ENCODE results near the gene TTF1. TPM values are rescaled to one million over a fixed set of nuclear protein-coding genes. Genes with fewer than 3 reads are reported as not detected.

TTF1 gene
- total RNA-seq, 4 donors from 2014 or later = 5.6 to 16.5 (median 10.3) TPM

DNA sequence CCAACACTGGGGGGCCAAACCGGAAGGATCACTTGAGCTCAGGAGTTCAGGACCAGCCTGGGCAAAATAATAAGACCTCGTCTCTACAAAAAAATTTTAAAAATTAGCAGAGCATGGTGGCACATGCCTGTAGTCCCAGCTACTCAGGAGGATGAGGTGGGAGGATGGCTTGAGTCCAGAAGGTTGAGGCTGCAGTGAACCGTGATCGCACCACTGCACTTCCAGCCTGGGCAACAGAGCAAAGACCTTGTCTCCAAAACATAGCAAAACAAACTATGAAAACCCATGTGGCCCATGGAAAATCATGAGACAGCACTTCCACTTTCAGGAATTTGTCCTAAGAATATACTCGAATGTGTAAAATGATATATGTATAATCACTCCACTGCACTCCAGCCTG, 58.0 kb downstream of the TTF1 start:
- H3K4me1 ChIP-seq = peaks cover 2 to 3% of the 10 kb centered on the region in 2 donors
- intact Hi-C loops (cut with DNase I; ENCODE audit: low total_unique reads) = no loop called here
- DNase-seq = no peak
- no peaks in the 10 kb centered on the region for H3K36me3 ChIP-seq
- H3K27ac ChIP-seq = no peak overlapping the region
- no peak for TF ChIP-seq POLR2A (IDR thresholded peaks at IDR 0.05)
- TF ChIP-seq, protein P1, sequence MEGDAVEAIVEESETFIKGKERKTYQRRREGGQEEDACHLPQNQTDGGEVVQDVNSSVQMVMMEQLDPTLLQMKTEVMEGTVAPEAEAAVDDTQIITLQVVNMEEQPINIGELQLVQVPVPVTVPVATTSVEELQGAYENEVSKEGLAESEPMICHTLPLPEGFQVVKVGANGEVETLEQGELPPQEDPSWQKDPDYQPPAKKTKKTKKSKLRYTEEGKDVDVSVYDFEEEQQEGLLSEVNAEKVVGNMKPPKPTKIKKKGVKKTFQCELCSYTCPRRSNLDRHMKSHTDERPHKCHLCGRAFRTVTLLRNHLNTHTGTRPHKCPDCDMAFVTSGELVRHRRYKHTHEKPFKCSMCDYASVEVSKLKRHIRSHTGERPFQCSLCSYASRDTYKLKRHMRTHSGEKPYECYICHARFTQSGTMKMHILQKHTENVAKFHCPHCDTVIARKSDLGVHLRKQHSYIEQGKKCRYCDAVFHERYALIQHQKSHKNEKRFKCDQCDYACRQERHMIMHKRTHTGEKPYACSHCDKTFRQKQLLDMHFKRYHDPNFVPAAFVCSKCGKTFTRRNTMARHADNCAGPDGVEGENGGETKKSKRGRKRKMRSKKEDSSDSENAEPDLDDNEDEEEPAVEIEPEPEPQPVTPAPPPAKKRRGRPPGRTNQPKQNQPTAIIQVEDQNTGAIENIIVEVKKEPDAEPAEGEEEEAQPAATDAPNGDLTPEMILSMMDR (IDR thresholded peaks at IDR 0.05) = no peak
- H3K27me3 ChIP-seq = no peaks in the 10 kb centered on the region
- no peaks in the 10 kb centered on the region for H3K9me3 ChIP-seq
- no peak overlapping the region for H3K4me3 ChIP-seq

DNA sequence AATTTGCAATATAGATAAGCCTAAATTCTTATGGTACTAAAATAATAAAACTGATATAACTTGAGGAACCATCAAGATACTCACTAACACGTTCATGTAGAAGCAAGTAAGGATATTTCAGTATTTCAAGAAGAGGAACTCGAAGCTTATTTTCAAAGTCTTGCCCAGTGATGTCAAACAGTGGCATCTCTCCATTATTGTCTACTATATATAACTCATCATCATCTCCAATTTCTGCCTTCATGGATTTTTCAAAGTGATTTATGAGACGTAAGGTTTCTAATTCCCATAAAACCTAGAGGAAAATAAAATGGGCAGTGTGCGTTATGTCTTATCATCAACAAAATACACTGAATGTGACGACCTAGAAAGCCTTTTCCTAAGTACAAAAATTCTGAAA, 60.5 kb downstream of the TTF1 start:
- H3K36me3 ChIP-seq = no peaks in the 10 kb centered on the region
- intact Hi-C loops (cut with DNase I; ENCODE audit: low total_unique reads) = no loop called here

DNA sequence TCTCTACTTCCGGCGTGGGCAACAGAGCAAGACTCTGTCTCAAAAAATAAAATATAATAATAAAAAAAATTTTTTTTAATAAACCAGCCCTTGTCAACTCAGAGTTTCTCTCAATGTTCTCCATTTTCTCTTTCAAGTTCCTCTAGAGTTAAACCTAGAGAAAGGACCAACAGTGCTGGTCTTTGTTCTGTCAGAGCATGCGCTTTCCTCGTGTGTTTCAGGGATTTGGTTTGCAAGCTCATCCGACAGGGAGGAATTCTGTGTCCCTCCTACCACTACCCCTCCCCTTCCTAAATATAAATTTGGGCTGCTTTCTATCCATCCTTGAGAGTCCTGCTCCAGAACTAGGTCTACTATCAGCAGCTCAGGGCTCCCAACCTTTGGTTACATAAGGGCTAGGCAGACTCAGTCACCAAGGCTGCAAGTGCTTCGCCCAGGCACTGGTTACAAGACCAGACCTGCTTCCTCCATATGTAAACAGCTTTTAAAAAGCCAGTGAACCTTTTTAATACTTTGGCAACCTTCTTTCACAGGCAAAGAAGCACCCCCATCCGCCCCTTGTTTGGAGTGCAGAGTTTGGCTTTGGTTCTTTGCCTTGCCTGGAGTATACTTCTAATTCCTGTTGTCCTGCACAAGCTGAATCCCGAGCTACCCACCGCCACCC, 65.3 kb downstream of the TTF1 start:
- TF ChIP-seq, protein P1 (IDR thresholded peaks at IDR 0.05) = no peak
- TF ChIP-seq POLR2A (IDR thresholded peaks at IDR 0.05) = no peak
- Histone ChIP-seq H3K27me3 (no peaks in the 10 kb centered on the region), H3K4me1 (no peaks in the 10 kb centered on the region), H3K9me3 (no peaks in the 10 kb centered on the region), H3K27ac (no peak overlapping the region), H3K4me3 (no peak overlapping the region), H3K36me3 (no peaks in the 10 kb centered on the region)
- intact Hi-C loops (cut with DNase I; ENCODE audit: low total_unique reads) = no loop called here
- no peak for DNase-seq

More for the DNA sequence above, 60.5 kb downstream of the TTF1 start:
- no peak for DNase-seq
- TF ChIP-seq, protein P1 (IDR thresholded peaks at IDR 0.05) = no peak
- no peak for TF ChIP-seq POLR2A (IDR thresholded peaks at IDR 0.05)
- Histone ChIP-seq H3K27ac (no peak overlapping the region), H3K4me1 (no peaks in the 10 kb centered on the region), H3K4me3 (no peak overlapping the region), H3K9me3 (no peaks in the 10 kb centered on the region), H3K27me3 (no peaks in the 10 kb centered on the region)

DNA sequence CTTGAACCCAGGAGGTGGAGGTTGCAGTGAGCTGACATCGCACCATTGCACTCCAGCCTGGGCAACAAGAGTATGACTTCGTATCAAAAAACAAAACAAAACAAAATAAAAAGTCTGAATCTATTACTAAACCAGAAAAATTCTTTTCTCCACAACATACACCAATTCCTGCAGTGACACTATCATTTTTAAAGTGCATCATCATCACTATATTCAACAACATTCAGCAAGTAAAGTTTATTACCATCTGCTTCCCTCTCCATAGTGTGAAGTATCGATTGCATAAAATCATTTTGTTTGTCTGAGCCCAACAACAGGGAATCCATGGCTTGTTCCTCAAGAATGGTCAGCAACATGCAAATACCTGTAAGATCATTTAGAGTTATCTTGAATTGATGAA, 72.3 kb downstream of the TTF1 start:
- no peaks in the 10 kb centered on the region for H3K27me3 ChIP-seq
- H3K36me3 ChIP-seq = no peaks in the 10 kb centered on the region
- H3K27ac ChIP-seq = no peak overlapping the region
- no peaks in the 10 kb centered on the region for H3K4me1 ChIP-seq
- no peaks in the 10 kb centered on the region for H3K9me3 ChIP-seq
- TF ChIP-seq, protein P1 (IDR thresholded peaks at IDR 0.05) = no peak
- no peak for TF ChIP-seq POLR2A (IDR thresholded peaks at IDR 0.05)
- no peak overlapping the region for H3K4me3 ChIP-seq
- DNase-seq = no peak
- intact Hi-C loops (cut with DNase I; ENCODE audit: low total_unique reads) = no loop called here

DNA sequence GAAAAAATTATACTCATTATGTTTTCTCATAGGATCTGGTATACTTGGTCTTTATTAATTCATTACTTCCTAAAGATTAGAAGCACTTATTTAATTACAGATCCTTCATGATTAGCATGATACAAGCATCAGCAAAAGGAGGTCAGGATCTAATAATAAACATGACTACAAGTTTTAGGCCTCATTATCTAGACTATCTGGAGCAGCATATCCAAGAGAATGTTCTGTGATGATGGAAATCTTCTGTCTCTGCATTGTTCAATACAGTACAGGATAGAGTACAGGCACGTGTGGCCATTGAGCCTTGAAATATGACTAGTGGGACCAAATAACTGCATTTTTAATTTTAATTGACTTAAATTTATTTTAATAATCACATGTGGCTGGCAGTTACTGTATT, 73.1 kb downstream of the TTF1 start:
- Histone ChIP-seq H3K36me3 (no peaks in the 10 kb centered on the region), H3K9me3 (no peaks in the 10 kb centered on the region), H3K4me3 (no peak overlapping the region), H3K4me1 (no peaks in the 10 kb centered on the region), H3K27ac (no peak overlapping the region), H3K27me3 (no peaks in the 10 kb centered on the region)
- DNase-seq = no peak
- intact Hi-C loops (cut with DNase I; ENCODE audit: low total_unique reads) = no loop called here
- TF ChIP-seq, protein P1 (IDR thresholded peaks at IDR 0.05) = no peak
- TF ChIP-seq POLR2A (IDR thresholded peaks at IDR 0.05) = no peak

Data from uterus (tissue), 4 donors.